Activated T-helper 1 cell treated with anti-CD3 and anti-CD28 coated beads, Interleukin-2, amount 50 U/mL, for 16 hours (primary cell): ENCODE measurements around the gene RAB17.
"Not testable (repeated sequence)": the region's sequence is repeated elsewhere in the genome, so short reads cannot be mapped to it uniquely, and the experiment has no call there.

ENCODE experiments used
- DNase-seq, 2 donors: peaks; one replicate each; pipeline ENCODE4 v3.0.0-alpha.2; 2020; ENCODE audit warnings: low read depth in 1 of 2, low spot score in 1 of 2

The RAB17 gene

GRCh38 chr2:237625216-237625705, 34.7 kb upstream of the RAB17 start:
- DNase-seq = no peak

GRCh38 chr2:237624565-237624964, 34.0 kb upstream of the RAB17 start:
- no peak for DNase-seq

- DNase-seq = no peak
Observed at GRCh38 chr2:237623428-237624403, 33.2 kb upstream of the RAB17 start.

GRCh38 chr2:237618449-237618848, 27.9 kb upstream of the RAB17 start:
- DNase-seq = no peak

- no peak for DNase-seq
Observed at GRCh38 chr2:237617587-237617982, 27.1 kb upstream of the RAB17 start.

- DNase-seq = no peak
Observed at GRCh38 chr2:237616734-237617586, 26.4 kb upstream of the RAB17 start.

GRCh38 chr2:237616373-237616733, 25.8 kb upstream of the RAB17 start:
- DNase-seq = no peak

- no peak for DNase-seq
Observed at GRCh38 chr2:237615631-237616249, 25.2 kb upstream of the RAB17 start.

GRCh38 chr2:237614151-237614720, 23.7 kb upstream of the RAB17 start:
- no peak for DNase-seq

- no peak for DNase-seq
Observed at GRCh38 chr2:237613679-237614078, 23.1 kb upstream of the RAB17 start.

- DNase-seq = no peak
Observed at GRCh38 chr2:237612527-237613357, 22.2 kb upstream of the RAB17 start.

GRCh38 chr2:237606522-237606921, 16.0 kb upstream of the RAB17 start:
- not testable (repeated sequence) for DNase-seq

- DNase-seq = no peak
Observed at GRCh38 chr2:237604960-237605359, 14.4 kb upstream of the RAB17 start.

GRCh38 chr2:237604391-237604790, 13.9 kb upstream of the RAB17 start:
- DNase-seq = no peak

GRCh38 chr2:237603718-237604362, 13.3 kb upstream of the RAB17 start:
- peak in 1 of 2 donors; percentile 16 for DNase-seq

- no peak for DNase-seq
Observed at GRCh38 chr2:237603049-237603717, 12.6 kb upstream of the RAB17 start.

- no peak for DNase-seq
Observed at GRCh38 chr2:237602409-237602808, 11.9 kb upstream of the RAB17 start.

- DNase-seq = no peak
Observed at GRCh38 chr2:237601453-237602116, 11.1 kb upstream of the RAB17 start.
